HG03354 (cell line): Measurements from ENCODE around the gene CAPS.

ENCODE experiments used
- ATAC-seq: cut with Tn5 transposase; IDR thresholded peaks from one replicate; pipeline ENCODE4 v1.9.1; 2021; ENCODE audit warnings: mild to moderate bottlenecking; ENCODE audit not compliant: unreplicated experiment, poor library complexity, severe bottlenecking

CAPS gene

DNA sequence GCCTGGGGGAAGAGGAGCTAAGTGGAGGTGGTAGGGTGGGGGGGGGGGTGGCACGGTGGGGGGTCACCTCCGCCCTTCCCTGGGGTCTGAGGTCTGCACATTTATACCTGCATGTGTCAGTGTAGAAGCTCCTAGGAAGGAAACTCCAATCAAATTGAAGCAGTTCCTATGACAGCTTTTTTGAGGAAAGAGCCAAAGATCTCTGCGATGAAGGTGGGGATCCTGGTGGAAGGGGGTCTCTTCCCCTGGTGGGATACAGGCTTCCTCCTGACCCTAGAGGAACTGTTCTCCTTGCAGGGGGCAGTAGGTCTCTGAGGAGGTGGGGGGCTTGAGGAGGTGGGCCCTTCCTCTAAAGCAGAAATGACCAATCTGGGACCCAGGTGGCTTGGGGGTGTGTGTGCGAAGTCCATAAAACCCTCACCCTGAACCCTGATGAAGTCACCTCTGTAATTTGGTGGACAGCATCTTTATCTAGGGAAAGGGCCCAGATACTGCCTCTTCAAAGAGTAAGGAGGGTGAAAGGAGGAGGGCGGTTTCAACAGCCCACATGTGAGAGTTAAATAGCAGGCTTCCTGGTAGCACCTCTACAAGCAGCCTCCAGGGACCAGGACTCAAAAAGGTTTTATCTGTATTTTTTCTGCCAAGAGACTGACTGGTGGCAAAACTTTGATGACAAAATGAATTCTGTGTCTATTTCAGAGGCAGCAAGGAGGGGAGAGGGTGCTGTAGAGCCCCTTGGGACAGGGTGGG, 50.9 kb downstream of the CAPS start:
- ATAC-seq = no peak
